Measurements from ENCODE around the gene GIMAP5.
A peak's percentile ranks its signal among the peaks of the same experiment; 100 is the strongest.

DNA sequence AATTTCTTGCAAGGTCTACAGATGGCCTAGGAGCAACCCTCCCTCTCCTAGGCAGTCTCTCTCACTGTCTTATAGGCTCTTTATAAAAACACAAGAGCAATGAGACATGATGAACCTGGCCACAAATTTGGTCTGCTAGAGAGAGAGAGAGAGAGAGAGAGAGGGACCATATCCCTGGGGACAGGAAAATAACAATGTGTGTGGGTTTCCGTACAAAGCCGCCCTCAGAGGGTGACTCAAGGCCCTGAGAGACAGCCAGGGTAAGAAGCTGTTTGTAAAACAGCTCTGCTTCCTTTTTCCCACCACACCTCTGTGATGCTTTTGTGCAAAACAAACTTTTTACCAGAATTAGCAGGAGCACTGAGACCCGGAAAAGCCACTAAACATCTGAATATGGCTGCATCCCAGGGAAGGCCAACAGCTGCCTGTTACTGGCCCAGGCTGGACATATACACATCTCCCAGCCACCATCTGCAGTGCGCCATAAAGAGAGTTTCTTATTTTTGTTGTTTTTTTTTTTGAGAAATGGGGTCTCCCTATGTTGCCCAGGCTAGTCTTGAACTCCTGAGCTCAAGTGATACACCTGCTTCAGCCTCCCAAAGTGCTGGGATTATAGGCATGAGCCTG, 18.4 kb downstream of the GIMAP5 start:
- TF ChIP-seq, protein P1, sequence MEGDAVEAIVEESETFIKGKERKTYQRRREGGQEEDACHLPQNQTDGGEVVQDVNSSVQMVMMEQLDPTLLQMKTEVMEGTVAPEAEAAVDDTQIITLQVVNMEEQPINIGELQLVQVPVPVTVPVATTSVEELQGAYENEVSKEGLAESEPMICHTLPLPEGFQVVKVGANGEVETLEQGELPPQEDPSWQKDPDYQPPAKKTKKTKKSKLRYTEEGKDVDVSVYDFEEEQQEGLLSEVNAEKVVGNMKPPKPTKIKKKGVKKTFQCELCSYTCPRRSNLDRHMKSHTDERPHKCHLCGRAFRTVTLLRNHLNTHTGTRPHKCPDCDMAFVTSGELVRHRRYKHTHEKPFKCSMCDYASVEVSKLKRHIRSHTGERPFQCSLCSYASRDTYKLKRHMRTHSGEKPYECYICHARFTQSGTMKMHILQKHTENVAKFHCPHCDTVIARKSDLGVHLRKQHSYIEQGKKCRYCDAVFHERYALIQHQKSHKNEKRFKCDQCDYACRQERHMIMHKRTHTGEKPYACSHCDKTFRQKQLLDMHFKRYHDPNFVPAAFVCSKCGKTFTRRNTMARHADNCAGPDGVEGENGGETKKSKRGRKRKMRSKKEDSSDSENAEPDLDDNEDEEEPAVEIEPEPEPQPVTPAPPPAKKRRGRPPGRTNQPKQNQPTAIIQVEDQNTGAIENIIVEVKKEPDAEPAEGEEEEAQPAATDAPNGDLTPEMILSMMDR (IDR thresholded peaks at IDR 0.05 in 8 of 11, conservative IDR thresholded peaks at IDR 0.05 in 3 of 11) = peak in 1 of 11 experiments; percentile 8
- TF ChIP-seq POLR2A (IDR thresholded peaks at IDR 0.05) = no peak
